ENCODE data around the gene COLEC11.
"Not testable (repeated sequence)": the region's sequence is repeated elsewhere in the genome, so short reads cannot be mapped to it uniquely, and the experiment has no call there.

Gene COLEC11

GRCh38 chr2:3626118-3626811, 31.4 kb downstream of the COLEC11 start:
- no peak for DNase-seq

GRCh38 chr2:3626812-3627499, 32.0 kb downstream of the COLEC11 start:
- no peak for DNase-seq

- no peak for DNase-seq
Observed at GRCh38 chr2:3627500-3628100, 32.7 kb downstream of the COLEC11 start.

GRCh38 chr2:3628241-3628679, 33.3 kb downstream of the COLEC11 start:
- no peak for DNase-seq

GRCh38 chr2:3628800-3629199, 33.9 kb downstream of the COLEC11 start:
- DNase-seq = no peak

GRCh38 chr2:3630631-3631030, 35.7 kb downstream of the COLEC11 start:
- DNase-seq = no peak

- DNase-seq = no peak
Observed at GRCh38 chr2:3631161-3631850, 36.4 kb downstream of the COLEC11 start.

GRCh38 chr2:3631851-3632659, 37.1 kb downstream of the COLEC11 start:
- DNase-seq = no peak

GRCh38 chr2:3633089-3633981, 38.4 kb downstream of the COLEC11 start:
- peak; percentile 93 for DNase-seq

GRCh38 chr2:3633982-3634595, 39.2 kb downstream of the COLEC11 start:
- peak; percentile 12 for DNase-seq

GRCh38 chr2:3634596-3635121, 39.7 kb downstream of the COLEC11 start:
- no peak for DNase-seq

- no peak for DNase-seq
Observed at GRCh38 chr2:3635171-3635974, 40.5 kb downstream of the COLEC11 start.

- DNase-seq = not testable (repeated sequence)
Observed at GRCh38 chr2:3635975-3636327, 41.0 kb downstream of the COLEC11 start.

- DNase-seq = no peak
Observed at GRCh38 chr2:3636586-3637310, 41.8 kb downstream of the COLEC11 start.

- DNase-seq = no peak
Observed at GRCh38 chr2:3637311-3637675, 42.4 kb downstream of the COLEC11 start.

GRCh38 chr2:3637692-3638455, 43.0 kb downstream of the COLEC11 start:
- DNase-seq = no peak

GRCh38 chr2:3638456-3638810, 43.5 kb downstream of the COLEC11 start:
- no peak for DNase-seq

- DNase-seq = no peak
Observed at GRCh38 chr2:3639015-3639630, 44.2 kb downstream of the COLEC11 start.
